Activated T-cell treated with anti-CD3 and anti-CD28 coated beads, Interleukin-2, amount 50 U/mL, for 24 hours (primary cell): Measurements from ENCODE around the gene FOXO6.

ENCODE experiments used
- DNase-seq: peaks from one replicate; pipeline ENCODE4 v3.0.0-alpha.2; 2020
- H3K27ac Mint-ChIP-seq: 2 replicates; pipeline ENCODE4 v1.8.0; 2020; ENCODE audit warnings: mild to moderate bottlenecking, mixed read lengths
- H3K27me3 Mint-ChIP-seq: 2 replicates; pipeline ENCODE4 v1.8.0; 2020; ENCODE audit warnings: mixed read lengths
- H3K36me3 Mint-ChIP-seq: 2 replicates; pipeline ENCODE4 v1.8.0; 2020; ENCODE audit warnings: low read depth, mixed read lengths
- H3K4me1 Mint-ChIP-seq: 2 replicates; pipeline ENCODE4 v1.8.0; 2020; ENCODE audit warnings: low read depth, mixed read lengths
- H3K4me3 Mint-ChIP-seq: 2 replicates; pipeline ENCODE4 v1.8.0; 2020; ENCODE audit warnings: mild to moderate bottlenecking, moderate library complexity, mixed read lengths
- H3K9me3 Mint-ChIP-seq: 2 replicates; pipeline ENCODE4 v1.8.0; 2020; ENCODE audit warnings: mixed read lengths

The FOXO6 gene

GRCh38 chr1:41341772-41342562, 19.3 kb upstream of the FOXO6 start:
- no peaks in the 10 kb centered on the region for H3K36me3 Mint-ChIP-seq
- no peak overlapping the region for H3K27ac Mint-ChIP-seq
- no peak for DNase-seq
- H3K9me3 Mint-ChIP-seq = peaks cover 9% of the 10 kb centered on the region
- peaks cover 53% of the 10 kb centered on the region for H3K27me3 Mint-ChIP-seq
- no peak overlapping the region for H3K4me3 Mint-ChIP-seq
- peaks cover 11% of the 10 kb centered on the region for H3K4me1 Mint-ChIP-seq

- Mint-ChIP-seq H3K27ac (no peak overlapping the region), H3K4me1 (peaks cover 11% of the 10 kb centered on the region), H3K27me3 (peaks cover 51% of the 10 kb centered on the region), H3K9me3 (peaks cover 9% of the 10 kb centered on the region), H3K4me3 (no peak overlapping the region), H3K36me3 (no peaks in the 10 kb centered on the region)
- no peak for DNase-seq
Observed at GRCh38 chr1:41342774-41343355, 18.4 kb upstream of the FOXO6 start.

GRCh38 chr1:41343790-41344699, 17.2 kb upstream of the FOXO6 start:
- H3K4me1 Mint-ChIP-seq = peaks cover 11% of the 10 kb centered on the region
- H3K36me3 Mint-ChIP-seq = no peaks in the 10 kb centered on the region
- no peak for DNase-seq
- peaks cover 45% of the 10 kb centered on the region for H3K27me3 Mint-ChIP-seq
- peaks cover 4% of the 10 kb centered on the region for H3K9me3 Mint-ChIP-seq
- H3K27ac Mint-ChIP-seq = peak overlapping the region; percentile 49
- H3K4me3 Mint-ChIP-seq = no peak overlapping the region

GRCh38 chr1:41344708-41345159, 16.5 kb upstream of the FOXO6 start:
- peak overlapping the region; percentile 49 for H3K27ac Mint-ChIP-seq
- no peaks in the 10 kb centered on the region for H3K36me3 Mint-ChIP-seq

GRCh38 chr1:41345434-41346075, 15.7 kb upstream of the FOXO6 start:
- Mint-ChIP-seq H3K27me3 (peaks cover 38% of the 10 kb centered on the region), H3K9me3 (no peaks in the 10 kb centered on the region), H3K36me3 (no peaks in the 10 kb centered on the region), H3K27ac (no peak overlapping the region), H3K4me1 (peaks cover 11% of the 10 kb centered on the region), H3K4me3 (no peak overlapping the region)
- no peak for DNase-seq

More at GRCh38 chr1:41344708-41345159, 16.5 kb upstream of the FOXO6 start:
- H3K27me3 Mint-ChIP-seq = peaks cover 44% of the 10 kb centered on the region
- H3K4me3 Mint-ChIP-seq = no peak overlapping the region
- peaks cover 4% of the 10 kb centered on the region for H3K9me3 Mint-ChIP-seq
- DNase-seq = no peak
- peaks cover 11% of the 10 kb centered on the region for H3K4me1 Mint-ChIP-seq

GRCh38 chr1:41347276-41347675, 14.0 kb upstream of the FOXO6 start:
- H3K27ac Mint-ChIP-seq = no peak overlapping the region
- H3K36me3 Mint-ChIP-seq = no peaks in the 10 kb centered on the region
- peaks cover 11% of the 10 kb centered on the region for H3K4me1 Mint-ChIP-seq
- H3K27me3 Mint-ChIP-seq = peaks cover 28% of the 10 kb centered on the region
- H3K4me3 Mint-ChIP-seq = no peak overlapping the region
- no peaks in the 10 kb centered on the region for H3K9me3 Mint-ChIP-seq
- DNase-seq = no peak

- DNase-seq = no peak
- H3K4me1 Mint-ChIP-seq = peaks cover 11% of the 10 kb centered on the region
- H3K9me3 Mint-ChIP-seq = no peaks in the 10 kb centered on the region
- no peak overlapping the region for H3K27ac Mint-ChIP-seq
- H3K27me3 Mint-ChIP-seq = peaks cover 21% of the 10 kb centered on the region
- no peak overlapping the region for H3K4me3 Mint-ChIP-seq
- H3K36me3 Mint-ChIP-seq = no peaks in the 10 kb centered on the region
Observed at GRCh38 chr1:41348394-41348793, 12.8 kb upstream of the FOXO6 start.

- DNase-seq = peak; percentile 5
- H3K9me3 Mint-ChIP-seq = no peaks in the 10 kb centered on the region
- H3K4me3 Mint-ChIP-seq = no peak overlapping the region
- H3K27ac Mint-ChIP-seq = no peak overlapping the region
- H3K4me1 Mint-ChIP-seq = peaks cover 4% of the 10 kb centered on the region
- H3K36me3 Mint-ChIP-seq = no peaks in the 10 kb centered on the region
- H3K27me3 Mint-ChIP-seq = peaks cover 11% of the 10 kb centered on the region
Observed at GRCh38 chr1:41349361-41350054, 11.7 kb upstream of the FOXO6 start.

GRCh38 chr1:41350055-41350378, 11.2 kb upstream of the FOXO6 start:
- Mint-ChIP-seq H3K27me3 (peaks cover 8% of the 10 kb centered on the region), H3K36me3 (no peaks in the 10 kb centered on the region), H3K27ac (no peak overlapping the region), H3K9me3 (no peaks in the 10 kb centered on the region), H3K4me1 (no peaks in the 10 kb centered on the region), H3K4me3 (no peak overlapping the region)
- peak; percentile 5 for DNase-seq

- DNase-seq = no peak
- H3K4me1 Mint-ChIP-seq = no peaks in the 10 kb centered on the region
- no peaks in the 10 kb centered on the region for H3K9me3 Mint-ChIP-seq
- no peaks in the 10 kb centered on the region for H3K36me3 Mint-ChIP-seq
- no peak overlapping the region for H3K27ac Mint-ChIP-seq
- H3K4me3 Mint-ChIP-seq = no peak overlapping the region
- H3K27me3 Mint-ChIP-seq = peaks cover 8% of the 10 kb centered on the region
Observed at GRCh38 chr1:41351262-41352151, 9.7 kb upstream of the FOXO6 start.

- Mint-ChIP-seq H3K4me1 (no peaks in the 10 kb centered on the region), H3K36me3 (no peaks in the 10 kb centered on the region), H3K27me3 (peaks cover 15% of the 10 kb centered on the region), H3K4me3 (no peak overlapping the region), H3K27ac (no peak overlapping the region), H3K9me3 (no peaks in the 10 kb centered on the region)
- peak; percentile 9 for DNase-seq
Observed at GRCh38 chr1:41353744-41354143, 7.5 kb upstream of the FOXO6 start.

GRCh38 chr1:41354956-41355355, 6.3 kb upstream of the FOXO6 start:
- H3K4me3 Mint-ChIP-seq = no peak overlapping the region
- DNase-seq = peak; percentile 20

GRCh38 chr1:41355356-41355755, 5.9 kb upstream of the FOXO6 start:
- H3K27ac Mint-ChIP-seq = no peak overlapping the region
- H3K27me3 Mint-ChIP-seq = peaks cover 12% of the 10 kb centered on the region
- peaks cover 2% of the 10 kb centered on the region for H3K4me1 Mint-ChIP-seq
- no peak overlapping the region for H3K4me3 Mint-ChIP-seq
- H3K36me3 Mint-ChIP-seq = no peaks in the 10 kb centered on the region
- no peaks in the 10 kb centered on the region for H3K9me3 Mint-ChIP-seq
- DNase-seq = peak; percentile 7

More at GRCh38 chr1:41354956-41355355, 6.3 kb upstream of the FOXO6 start:
- Mint-ChIP-seq H3K9me3 (no peaks in the 10 kb centered on the region), H3K27me3 (peaks cover 12% of the 10 kb centered on the region), H3K4me1 (no peaks in the 10 kb centered on the region), H3K27ac (no peak overlapping the region), H3K36me3 (no peaks in the 10 kb centered on the region)
